ENCODE data around the gene R3HDM4.

R3HDM4 gene

DNA sequence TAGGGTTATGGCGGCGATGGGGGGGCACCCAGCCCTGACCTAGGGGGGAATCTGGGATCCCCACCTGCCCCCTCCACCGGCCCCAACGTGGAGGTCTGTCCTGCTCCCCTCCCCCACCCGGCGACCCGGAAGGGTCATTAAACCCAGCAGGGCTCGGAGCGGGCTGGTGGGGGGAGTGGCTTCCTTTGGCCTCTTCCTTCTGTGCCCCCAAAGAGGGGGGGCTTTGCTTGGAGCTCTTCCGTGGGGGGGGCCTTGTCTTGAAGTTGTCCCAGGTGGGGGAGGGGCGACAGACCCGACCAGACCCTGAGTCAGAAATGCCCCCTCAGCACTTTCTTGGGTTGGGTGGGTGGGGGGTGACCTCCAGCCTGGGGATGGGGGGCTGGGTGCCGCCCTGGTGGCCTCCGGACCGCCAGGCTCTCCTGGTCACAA lies 14.3 kb upstream of the R3HDM4 start:
- no peak overlapping the region for H3K4ac ChIP-seq (ENCODE audit: low read length)
- H3K4me2 ChIP-seq (ENCODE audit: insufficient read depth, low read length, poor library complexity, severe bottlenecking), result peak overlapping the region; percentile 80
- no peak overlapping the region for H2BK120ac ChIP-seq (ENCODE audit: low read depth, low read length)
- H2AK5ac ChIP-seq (ENCODE audit: low read depth, low read length), result peak overlapping the region; percentile 98
- peaks cover 0 to 2% (median 0%) of the 10 kb centered on the region in 3 experiments for H3K27me3 ChIP-seq (ENCODE audit: control insufficient read depth in 3 of 3, insufficient read depth in 3 of 3, low read depth in 1 of 3, low read length in 3 of 3)
- peak overlapping the region; percentile 77 for H3K9ac ChIP-seq (ENCODE audit: low read depth, low read length, poor library complexity)
- no peak for DNase-seq (ENCODE audit: low spot score)
- peak overlapping the region; percentile 98 for H2BK5ac ChIP-seq (ENCODE audit: low read length)
- no peak overlapping the region for H3K18ac ChIP-seq (ENCODE audit: low read length)
- H3K4me1 ChIP-seq (ENCODE audit: control insufficient read depth in 2 of 2, insufficient read depth in 1 of 2, low read depth in 1 of 2, low read length in 2 of 2), result peaks cover 9 to 10% of the 10 kb centered on the region in 2 donors
- no peak overlapping the region for H4K8ac ChIP-seq (ENCODE audit: low read depth, low read length)
- H2BK12ac ChIP-seq (ENCODE audit: low read length), result no peak overlapping the region
- H3K4me3 ChIP-seq (ENCODE audit: low read length in 2 of 2), result peak overlapping the region; percentile 74 to 97
- H3K23ac ChIP-seq (ENCODE audit: low read depth, low read length, poor library complexity), result peak overlapping the region; percentile 85
- H3K14ac ChIP-seq (ENCODE audit: low read length), result no peak overlapping the region
- no peak overlapping the region for H4K91ac ChIP-seq (ENCODE audit: low read depth, low read length, poor library complexity)
- H2AFZ ChIP-seq (ENCODE audit: low read length), result peak overlapping the region; percentile 97
- peaks cover 19 to 38% of the 10 kb centered on the region in 2 donors for H3K36me3 ChIP-seq (replicated peaks in 1 of 2; ENCODE audit: control insufficient read depth in 2 of 2, insufficient read depth in 2 of 2, low read length in 2 of 2)
- H2BK15ac ChIP-seq (ENCODE audit: low read length), result peak overlapping the region; percentile 96
- peak overlapping the region; percentile 71 for H3K27ac ChIP-seq (replicated peaks; ENCODE audit: low read length)
- H3K9me3 ChIP-seq (replicated peaks in 1 of 2; ENCODE audit: control insufficient read depth in 2 of 2, insufficient read depth in 1 of 2, low read depth in 1 of 2, low read length in 2 of 2), result no peaks in the 10 kb centered on the region
- H3K79me1 ChIP-seq (ENCODE audit: low read depth, low read length), result peaks cover 16% of the 10 kb centered on the region
- no CpG with 5 or more reads among the region's 15 CpGs for WGBS, 2 donors (ENCODE audit: extremely low coverage in 2 of 2, insufficient read length in 2 of 2, insufficient replicate concordance in 1 of 2)

DNA sequence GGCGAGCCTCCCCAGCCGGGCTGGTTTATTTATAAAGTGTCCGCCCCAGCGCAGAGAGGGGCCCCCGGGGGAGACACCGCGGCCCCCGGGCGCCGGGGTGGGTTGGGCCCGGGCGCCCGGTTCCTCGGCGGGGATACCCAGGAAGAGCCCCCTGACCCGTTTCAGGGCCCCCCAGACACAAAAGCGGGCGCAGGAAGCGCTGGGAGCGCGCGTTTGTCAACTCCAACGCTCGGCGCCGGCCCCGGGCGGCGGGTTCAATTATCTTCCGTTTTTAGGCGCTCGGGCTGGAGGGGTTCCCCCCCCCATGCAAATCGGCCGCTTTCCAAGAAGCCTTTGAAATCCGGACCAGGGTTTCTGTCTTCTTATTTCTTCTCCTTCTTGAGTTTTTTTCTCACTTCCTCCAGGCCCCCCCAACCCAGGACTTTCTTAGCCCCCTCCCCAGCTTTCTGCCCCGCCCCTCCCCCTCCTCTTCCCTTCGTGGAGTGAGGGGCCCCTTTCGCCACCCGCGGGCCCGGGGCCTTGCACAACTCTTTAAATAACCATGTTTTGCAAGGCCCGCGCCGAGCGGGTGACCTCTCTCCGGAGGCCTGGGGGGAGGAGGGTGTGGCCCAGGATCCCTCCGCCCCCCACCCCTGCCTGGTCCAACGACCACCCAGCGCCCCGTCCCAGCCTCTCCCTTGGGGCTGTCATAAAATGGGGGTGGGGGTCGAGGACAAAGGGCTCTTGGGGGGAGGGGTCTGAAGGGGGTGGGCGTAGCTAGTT lies 13.8 kb upstream of the R3HDM4 start:
- H2AFZ ChIP-seq (ENCODE audit: low read length), result peak overlapping the region; percentile 97
- no peak overlapping the region for H4K8ac ChIP-seq (ENCODE audit: low read depth, low read length)
- H2BK120ac ChIP-seq (ENCODE audit: low read depth, low read length), result peak overlapping the region; percentile 81
- peaks cover 11% of the 10 kb centered on the region for H3K79me1 ChIP-seq (ENCODE audit: low read depth, low read length)
- no peaks in the 10 kb centered on the region for H3K9me3 ChIP-seq (replicated peaks in 1 of 2; ENCODE audit: control insufficient read depth in 2 of 2, insufficient read depth in 1 of 2, low read depth in 1 of 2, low read length in 2 of 2)
- H3K36me3 ChIP-seq (replicated peaks in 1 of 2; ENCODE audit: control insufficient read depth in 2 of 2, insufficient read depth in 2 of 2, low read length in 2 of 2), result peaks cover 14 to 32% of the 10 kb centered on the region in 2 donors
- H3K4me1 ChIP-seq (ENCODE audit: control insufficient read depth in 2 of 2, insufficient read depth in 1 of 2, low read depth in 1 of 2, low read length in 2 of 2), result peaks cover 7 to 10% of the 10 kb centered on the region in 2 donors
- H3K4me2 ChIP-seq (ENCODE audit: insufficient read depth, low read length, poor library complexity, severe bottlenecking), result peak overlapping the region; percentile 80
- H3K4ac ChIP-seq (ENCODE audit: low read length), result no peak overlapping the region
- H2BK15ac ChIP-seq (ENCODE audit: low read length), result peak overlapping the region; percentile 49
- H4K91ac ChIP-seq (ENCODE audit: low read depth, low read length, poor library complexity), result no peak overlapping the region
- WGBS, 2 donors (ENCODE audit: extremely low coverage in 2 of 2, insufficient read length in 2 of 2, insufficient replicate concordance in 1 of 2), result no CpG with 5 or more reads among the region's 52 CpGs
- H2BK12ac ChIP-seq (ENCODE audit: low read length), result no peak overlapping the region
- H3K23ac ChIP-seq (ENCODE audit: low read depth, low read length, poor library complexity), result no peak overlapping the region
- peaks cover 0 to 2% (median 0%) of the 10 kb centered on the region in 3 experiments for H3K27me3 ChIP-seq (ENCODE audit: control insufficient read depth in 3 of 3, insufficient read depth in 3 of 3, low read depth in 1 of 3, low read length in 3 of 3)
- H3K9ac ChIP-seq (ENCODE audit: low read depth, low read length, poor library complexity), result peak overlapping the region; percentile 60
- H3K27ac ChIP-seq (replicated peaks; ENCODE audit: low read length), result peak overlapping the region; percentile 63
- no peak overlapping the region for H3K14ac ChIP-seq (ENCODE audit: low read length)
- H2AK5ac ChIP-seq (ENCODE audit: low read depth, low read length), result peak overlapping the region; percentile 99
- H2BK5ac ChIP-seq (ENCODE audit: low read length), result peak overlapping the region; percentile 98
- H3K4me3 ChIP-seq (ENCODE audit: low read length in 2 of 2), result peak overlapping the region; percentile 97 to 98
- peak overlapping the region; percentile 91 for H3K18ac ChIP-seq (ENCODE audit: low read length)
- no peak for DNase-seq (ENCODE audit: low spot score)

DNA sequence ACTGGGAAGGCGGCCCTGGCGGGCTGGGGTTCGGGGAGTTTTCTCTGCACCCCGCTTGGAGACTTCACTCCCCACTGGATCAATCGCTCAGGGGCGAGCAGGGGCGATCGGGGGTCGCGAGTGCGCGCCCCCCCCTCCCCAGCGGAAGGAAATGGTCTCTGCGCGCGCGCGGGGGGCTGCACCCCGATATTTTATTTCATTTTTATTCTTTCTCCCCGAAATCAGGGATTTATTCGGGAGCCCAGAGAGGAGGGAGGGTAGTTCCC lies 13.2 kb upstream of the R3HDM4 start:
- Histone ChIP-seq H3K14ac (ENCODE audit: low read length) (no peak overlapping the region), H3K27ac (replicated peaks; ENCODE audit: low read length) (peak overlapping the region; percentile 63), H2AFZ (ENCODE audit: low read length) (peak overlapping the region; percentile 97), H3K23ac (ENCODE audit: low read depth, low read length, poor library complexity) (peak overlapping the region; percentile 80), H4K8ac (ENCODE audit: low read depth, low read length) (no peak overlapping the region), H2AK5ac (ENCODE audit: low read depth, low read length) (peak overlapping the region; percentile 99), H2BK5ac (ENCODE audit: low read length) (peak overlapping the region; percentile 98), H3K36me3 (replicated peaks in 1 of 2; ENCODE audit: control insufficient read depth in 2 of 2, insufficient read depth in 2 of 2, low read length in 2 of 2) (peaks cover 12 to 29% of the 10 kb centered on the region in 2 donors), H3K4me3 (ENCODE audit: low read length in 2 of 2) (peak overlapping the region; percentile 97 to 98), H2BK15ac (ENCODE audit: low read length) (peak overlapping the region; percentile 81), H3K9ac (ENCODE audit: low read depth, low read length, poor library complexity) (peak overlapping the region; percentile 93), H3K4ac (ENCODE audit: low read length) (no peak overlapping the region), H3K18ac (ENCODE audit: low read length) (peak overlapping the region; percentile 91), H4K91ac (ENCODE audit: low read depth, low read length, poor library complexity) (no peak overlapping the region), H3K27me3 (ENCODE audit: control insufficient read depth in 3 of 3, insufficient read depth in 3 of 3, low read depth in 1 of 3, low read length in 3 of 3) (peaks cover 0 to 4% (median 0%) of the 10 kb centered on the region in 3 experiments), H3K79me1 (ENCODE audit: low read depth, low read length) (peaks cover 10% of the 10 kb centered on the region), H3K4me1 (ENCODE audit: control insufficient read depth in 2 of 2, insufficient read depth in 1 of 2, low read depth in 1 of 2, low read length in 2 of 2) (peaks cover 7 to 10% of the 10 kb centered on the region in 2 donors), H2BK120ac (ENCODE audit: low read depth, low read length) (peak overlapping the region; percentile 81), H3K4me2 (ENCODE audit: insufficient read depth, low read length, poor library complexity, severe bottlenecking) (peak overlapping the region; percentile 80), H3K9me3 (replicated peaks in 1 of 2; ENCODE audit: control insufficient read depth in 2 of 2, insufficient read depth in 1 of 2, low read depth in 1 of 2, low read length in 2 of 2) (no peaks in the 10 kb centered on the region), H2BK12ac (ENCODE audit: low read length) (peak overlapping the region; percentile 10)
- WGBS, 2 donors (ENCODE audit: extremely low coverage in 2 of 2, insufficient read length in 2 of 2, insufficient replicate concordance in 1 of 2), result no CpG with 5 or more reads among the region's 21 CpGs
- DNase-seq (ENCODE audit: low spot score), result no peak

DNA sequence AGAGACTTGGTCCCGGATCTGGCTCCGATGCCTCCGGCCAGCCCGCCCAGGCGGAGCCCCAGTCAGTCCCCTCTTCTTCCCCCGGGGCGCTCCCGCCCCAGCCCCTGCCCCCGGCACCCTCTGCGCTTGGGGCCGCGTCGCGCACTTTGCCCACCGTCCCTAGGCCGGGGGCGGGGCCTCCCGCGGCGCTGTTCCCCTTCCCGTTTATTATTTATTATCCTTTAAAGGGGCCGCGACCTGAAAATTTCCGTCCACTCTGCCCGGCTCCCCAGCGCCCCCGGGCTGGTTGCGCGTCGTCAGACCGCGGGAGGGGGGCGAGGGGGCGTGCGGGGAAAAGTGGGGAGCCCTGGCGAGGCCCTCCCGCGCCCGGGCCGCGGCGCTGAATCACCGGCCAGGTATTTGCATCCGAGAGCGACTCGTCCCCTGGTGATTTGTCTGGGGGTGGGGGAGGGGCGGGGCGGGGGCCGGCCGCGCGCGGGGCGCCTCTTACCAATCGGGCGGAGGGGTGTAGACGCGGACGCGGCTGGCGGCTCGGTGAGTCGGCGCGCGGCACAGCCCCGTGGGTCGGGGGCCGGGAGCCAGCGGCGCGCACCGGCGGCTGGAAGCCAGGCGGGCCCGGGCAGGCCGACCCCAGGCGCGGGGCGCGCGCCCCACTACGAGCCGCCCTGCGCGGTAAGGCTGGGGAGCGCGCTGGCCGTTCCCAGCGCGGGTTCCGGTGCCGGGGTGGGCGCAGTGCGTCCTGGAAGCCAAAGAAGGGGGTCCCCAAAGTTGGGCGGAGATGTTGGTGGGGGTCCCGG lies 12.7 kb upstream of the R3HDM4 start, which contains the start of gene ARID3A:
Gene ARID3A (plus strand): TSS at position 510 of the 797 bp plus-strand sequence. CDS start 3,494 bp downstream, outside the sequence.
- DNase-seq (ENCODE audit: low spot score), result peak; percentile 84
- peaks cover 0 to 9% (median 0%) of the 10 kb centered on the region in 3 experiments for H3K27me3 ChIP-seq (ENCODE audit: control insufficient read depth in 3 of 3, insufficient read depth in 3 of 3, low read depth in 1 of 3, low read length in 3 of 3)
- H4K91ac ChIP-seq (ENCODE audit: low read depth, low read length, poor library complexity), result no peak within 1 kb of the TSS
- H2BK12ac ChIP-seq (ENCODE audit: low read length), result peak within 1 kb of the TSS; percentile 94
- H3K79me1 ChIP-seq (ENCODE audit: low read depth, low read length), result peaks cover 10% of the 10 kb centered on the region
- H3K4me3 ChIP-seq (ENCODE audit: low read length in 2 of 2), result peak within 1 kb of the TSS; percentile 97 to 98
- H2BK5ac ChIP-seq (ENCODE audit: low read length), result peak within 1 kb of the TSS; percentile 98
- peak within 1 kb of the TSS; percentile 63 for H3K27ac ChIP-seq (replicated peaks; ENCODE audit: low read length)
- peak within 1 kb of the TSS; percentile 89 for H2BK120ac ChIP-seq (ENCODE audit: low read depth, low read length)
- no peak within 1 kb of the TSS for H3K4ac ChIP-seq (ENCODE audit: low read length)
- H3K23ac ChIP-seq (ENCODE audit: low read depth, low read length, poor library complexity), result peak within 1 kb of the TSS; percentile 93
- H4K8ac ChIP-seq (ENCODE audit: low read depth, low read length), result peak within 1 kb of the TSS; percentile 43
- peaks cover 11 to 29% of the 10 kb centered on the region in 2 donors for H3K36me3 ChIP-seq (replicated peaks in 1 of 2; ENCODE audit: control insufficient read depth in 2 of 2, insufficient read depth in 2 of 2, low read length in 2 of 2)
- H3K14ac ChIP-seq (ENCODE audit: low read length), result peak within 1 kb of the TSS; percentile 75
- peak within 1 kb of the TSS; percentile 96 for H3K18ac ChIP-seq (ENCODE audit: low read length)
- H3K9me3 ChIP-seq (replicated peaks in 1 of 2; ENCODE audit: control insufficient read depth in 2 of 2, insufficient read depth in 1 of 2, low read depth in 1 of 2, low read length in 2 of 2), result no peaks in the 10 kb centered on the region
- peak within 1 kb of the TSS; percentile 93 for H3K9ac ChIP-seq (ENCODE audit: low read depth, low read length, poor library complexity)
- peaks cover 7 to 10% of the 10 kb centered on the region in 2 donors for H3K4me1 ChIP-seq (ENCODE audit: control insufficient read depth in 2 of 2, insufficient read depth in 1 of 2, low read depth in 1 of 2, low read length in 2 of 2)
- H2AK5ac ChIP-seq (ENCODE audit: low read depth, low read length), result peak within 1 kb of the TSS; percentile 99
- peak within 1 kb of the TSS; percentile 95 for H2BK15ac ChIP-seq (ENCODE audit: low read length)
- peak within 1 kb of the TSS; percentile 97 for H2AFZ ChIP-seq (ENCODE audit: low read length)
- no CpG with 5 or more reads among the region's 97 CpGs for WGBS, 2 donors (ENCODE audit: extremely low coverage in 2 of 2, insufficient read length in 2 of 2, insufficient replicate concordance in 1 of 2)
- peak within 1 kb of the TSS; percentile 80 for H3K4me2 ChIP-seq (ENCODE audit: insufficient read depth, low read length, poor library complexity, severe bottlenecking)
